Dermis microvascular lymphatic vessel endothelial cell (primary cell): Measurements from ENCODE around the gene LRMDA. TPM values are rescaled to one million over a fixed set of nuclear protein-coding genes. Genes with fewer than 3 reads are reported as not detected.

Source experiments
- DNase-seq, 2 donors: peaks; one replicate each; pipeline versions ENCODE4 v3.0.0 to v3.0.0-alpha.2; 2010; ENCODE audit warnings: low read depth in 2 of 2
- total RNA-seq: library from RNA; depleted of rRNA; stranded (reverse); fragments of >200 nt; gene quantifications from 2 replicates; pipeline ENCODE4 v1.2.1, GENCODE V29; 2014

The LRMDA gene
- total RNA-seq, 1 donor from 2014 or later: 10.4 TPM

- no peak for DNase-seq
Measured at GRCh38 chr10:76074659-76075058, 643.2 kb downstream of the LRMDA start.

GRCh38 chr10:76080451-76080850 lies 649.0 kb downstream of the LRMDA start:
- DNase-seq: no peak

GRCh38 chr10:76080991-76081390 lies 649.6 kb downstream of the LRMDA start:
- no peak for DNase-seq

GRCh38 chr10:76082232-76082631 lies 650.8 kb downstream of the LRMDA start:
- DNase-seq: no peak

GRCh38 chr10:76082956-76083355 lies 651.5 kb downstream of the LRMDA start:
- DNase-seq: no peak

GRCh38 chr10:76085002-76085816 lies 653.8 kb downstream of the LRMDA start:
- DNase-seq: no peak

- DNase-seq: no peak
Measured at GRCh38 chr10:76085817-76086167, 654.4 kb downstream of the LRMDA start.

- no peak for DNase-seq
Measured at GRCh38 chr10:76086170-76086760, 654.8 kb downstream of the LRMDA start.

GRCh38 chr10:76086761-76087639 lies 655.6 kb downstream of the LRMDA start:
- no peak for DNase-seq

GRCh38 chr10:76088008-76088407 lies 656.6 kb downstream of the LRMDA start:
- no peak for DNase-seq

GRCh38 chr10:76088980-76089379 lies 657.6 kb downstream of the LRMDA start:
- DNase-seq: no peak

GRCh38 chr10:76089556-76090180 lies 658.2 kb downstream of the LRMDA start:
- no peak for DNase-seq

- no peak for DNase-seq
Measured at GRCh38 chr10:76091926-76092325, 660.5 kb downstream of the LRMDA start.

- no peak for DNase-seq
Measured at GRCh38 chr10:76106611-76107010, 675.2 kb downstream of the LRMDA start.

GRCh38 chr10:76108563-76109359 lies 677.3 kb downstream of the LRMDA start:
- no peak for DNase-seq

GRCh38 chr10:76111404-76111803 lies 680.0 kb downstream of the LRMDA start:
- DNase-seq: no peak

GRCh38 chr10:76111986-76112825 lies 680.8 kb downstream of the LRMDA start:
- no peak for DNase-seq

- DNase-seq: no peak
Measured at GRCh38 chr10:76112826-76113150, 681.4 kb downstream of the LRMDA start.

GRCh38 chr10:76113952-76114351 lies 682.5 kb downstream of the LRMDA start:
- DNase-seq: no peak

- no peak for DNase-seq
Measured at GRCh38 chr10:76114581-76115001, 683.2 kb downstream of the LRMDA start.
